ENCODE measurements around the gene ENTREP1. TPM values are rescaled to one million over a fixed set of nuclear protein-coding genes. Genes with fewer than 3 reads are reported as not detected.

ENTREP1 gene
- total RNA-seq, 2 experiments from 2014 or later: not detected

- Histone ChIP-seq H3K4me2 (ENCODE audit: low read length) (no peak overlapping the region), H3K27ac (ENCODE audit: low read depth, low read length, poor library complexity, severe bottlenecking) (no peak overlapping the region), H3K36me3 (ENCODE audit: insufficient read depth, low read length) (no peaks in the 10 kb centered on the region), H3K4me3 (ENCODE audit: low read depth, low read length, poor library complexity, severe bottlenecking) (no peak overlapping the region), H2AFZ (ENCODE audit: low read length) (no peak overlapping the region), H4K20me1 (ENCODE audit: insufficient read depth, low read length) (no peaks in the 10 kb centered on the region), H3K79me2 (ENCODE audit: insufficient read depth, low read depth, low read length) (no peaks in the 10 kb centered on the region), H3K9me2 (ENCODE audit: insufficient read depth, low read length) (no peaks in the 10 kb centered on the region), H3K9me3 (ENCODE audit: low read length) (no peaks in the 10 kb centered on the region), H3K4me1 (ENCODE audit: insufficient read depth, low read length, poor library complexity, severe bottlenecking) (no peaks in the 10 kb centered on the region)
- TF ChIP-seq EZH2phosphoT487 (IDR thresholded peaks at IDR 0.05; ENCODE audit: borderline replicate concordance, low read depth, low read length) (no peak), CTCF (conservative IDR thresholded peaks at IDR 0.05; ENCODE audit: low read length) (no peak)
- intact Hi-C loops (cut with micrococcal nuclease; ENCODE audit: unreplicated experiment): no loop called here
- BruUV-seq (replicated peaks): no TSS peak
- POLR2A ChIA-PET: no interaction called here
- CTCF ChIA-PET (ENCODE audit: unreplicated experiment): no interaction called here
- DNase-seq (ENCODE audit: low spot score): no peak
Observed at GRCh38 chr9:69385581-69386033, 60.6 kb downstream of the ENTREP1 start.

GRCh38 chr9:69386651-69387050 lies 61.6 kb downstream of the ENTREP1 start:
- no TSS peak for BruUV-seq (replicated peaks)
- no peak overlapping the region for H2AFZ ChIP-seq (ENCODE audit: low read length)
- H3K9me3 ChIP-seq (ENCODE audit: low read length): no peaks in the 10 kb centered on the region
- no peaks in the 10 kb centered on the region for H3K9me2 ChIP-seq (ENCODE audit: insufficient read depth, low read length)
- H3K79me2 ChIP-seq (ENCODE audit: insufficient read depth, low read depth, low read length): no peaks in the 10 kb centered on the region
- intact Hi-C loops (cut with micrococcal nuclease; ENCODE audit: unreplicated experiment): no loop called here
- H3K4me3 ChIP-seq (ENCODE audit: low read depth, low read length, poor library complexity, severe bottlenecking): no peak overlapping the region
- ChIA-PET CTCF (ENCODE audit: unreplicated experiment) (no interaction called here), POLR2A (no interaction called here)
- TF ChIP-seq EZH2phosphoT487 (IDR thresholded peaks at IDR 0.05; ENCODE audit: borderline replicate concordance, low read depth, low read length) (no peak), CTCF (conservative IDR thresholded peaks at IDR 0.05; ENCODE audit: low read length) (no peak)
- no peaks in the 10 kb centered on the region for H3K36me3 ChIP-seq (ENCODE audit: insufficient read depth, low read length)
- no peaks in the 10 kb centered on the region for H4K20me1 ChIP-seq (ENCODE audit: insufficient read depth, low read length)
- H3K27ac ChIP-seq (ENCODE audit: low read depth, low read length, poor library complexity, severe bottlenecking): no peak overlapping the region
- no peaks in the 10 kb centered on the region for H3K4me1 ChIP-seq (ENCODE audit: insufficient read depth, low read length, poor library complexity, severe bottlenecking)
- no peak overlapping the region for H3K4me2 ChIP-seq (ENCODE audit: low read length)
- DNase-seq (ENCODE audit: low spot score): no peak

- intact Hi-C loops (cut with micrococcal nuclease; ENCODE audit: unreplicated experiment): no loop called here
- TF ChIP-seq EZH2phosphoT487 (IDR thresholded peaks at IDR 0.05; ENCODE audit: borderline replicate concordance, low read depth, low read length): no peak
- Histone ChIP-seq H3K79me2 (ENCODE audit: insufficient read depth, low read depth, low read length) (no peaks in the 10 kb centered on the region), H4K20me1 (ENCODE audit: insufficient read depth, low read length) (no peaks in the 10 kb centered on the region), H3K27ac (ENCODE audit: low read depth, low read length, poor library complexity, severe bottlenecking) (no peak overlapping the region), H3K36me3 (ENCODE audit: insufficient read depth, low read length) (no peaks in the 10 kb centered on the region), H3K4me3 (ENCODE audit: low read depth, low read length, poor library complexity, severe bottlenecking) (no peak overlapping the region), H3K9me3 (ENCODE audit: low read length) (no peaks in the 10 kb centered on the region), H3K4me2 (ENCODE audit: low read length) (no peak overlapping the region), H2AFZ (ENCODE audit: low read length) (no peak overlapping the region), H3K4me1 (ENCODE audit: insufficient read depth, low read length, poor library complexity, severe bottlenecking) (no peaks in the 10 kb centered on the region), H3K9me2 (ENCODE audit: insufficient read depth, low read length) (no peaks in the 10 kb centered on the region)
- no TSS peak for BruUV-seq (replicated peaks)
- no peak for DNase-seq (ENCODE audit: low spot score)
- ChIA-PET CTCF (ENCODE audit: unreplicated experiment) (no interaction called here), POLR2A (interaction anchor here (0.6 kb wide), 1 partner anchor 253 kb away, joined by 4 read pairs; no protein-coding TSS in a partner anchor)
Observed at GRCh38 chr9:69388596-69388995, 63.6 kb downstream of the ENTREP1 start.
